Suprapubic skin (tissue), 4 donors: ENCODE data around the gene MED10.

Source experiments
- POLR2A ChIP-seq, 2 donors: fragments of 450-650 bp; IDR thresholded peaks; one replicate each; pipeline ENCODE4 v1.6.1; 2017; ENCODE audit warnings: antibody characterized with exemption in 2 of 2, mild to moderate bottlenecking in 2 of 2, moderate library complexity in 2 of 2
- POLR2AphosphoS5 ChIP-seq, 3 donors: sonication (generic); formaldehyde crosslinking; IDR thresholded peaks; one replicate each; pipeline ENCODE4 v1.6.1; 2017; ENCODE audit warnings: antibody characterized with exemption in 3 of 3
- TF ChIP-seq, protein P1 (sequence below), 2 donors: fragments of 200-600 bp in 1 of 2; fragments of 450-650 bp in 1 of 2; sonication (generic) in 1 of 2; IDR thresholded peaks; one replicate each; pipeline ENCODE4 v1.5.1; 2016 to 2019; ENCODE audit warnings: antibody characterized with exemption in 2 of 2, mild to moderate bottlenecking in 1 of 2, moderate library complexity in 1 of 2

DNA sequence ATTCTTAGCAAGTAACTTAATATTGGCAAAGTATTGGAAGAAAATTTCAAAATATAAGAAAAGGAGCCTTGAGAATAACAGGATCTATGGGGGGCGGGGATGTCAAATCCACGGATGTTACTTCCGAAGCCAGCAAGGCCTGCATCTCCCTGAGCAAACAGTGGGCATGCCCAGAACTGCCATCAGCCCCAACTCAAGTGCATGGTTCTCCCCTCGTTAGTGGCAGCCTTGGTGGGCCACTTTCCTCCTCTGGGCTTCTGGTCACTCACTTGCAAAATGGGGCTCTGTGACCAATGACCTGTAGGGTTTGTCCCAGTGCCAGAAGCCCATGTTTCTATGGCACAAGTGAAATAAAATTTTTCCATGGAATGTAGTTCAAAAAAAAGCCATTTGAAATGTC lies 27.2 kb upstream of the MED10 start:
- TF ChIP-seq, protein P1, sequence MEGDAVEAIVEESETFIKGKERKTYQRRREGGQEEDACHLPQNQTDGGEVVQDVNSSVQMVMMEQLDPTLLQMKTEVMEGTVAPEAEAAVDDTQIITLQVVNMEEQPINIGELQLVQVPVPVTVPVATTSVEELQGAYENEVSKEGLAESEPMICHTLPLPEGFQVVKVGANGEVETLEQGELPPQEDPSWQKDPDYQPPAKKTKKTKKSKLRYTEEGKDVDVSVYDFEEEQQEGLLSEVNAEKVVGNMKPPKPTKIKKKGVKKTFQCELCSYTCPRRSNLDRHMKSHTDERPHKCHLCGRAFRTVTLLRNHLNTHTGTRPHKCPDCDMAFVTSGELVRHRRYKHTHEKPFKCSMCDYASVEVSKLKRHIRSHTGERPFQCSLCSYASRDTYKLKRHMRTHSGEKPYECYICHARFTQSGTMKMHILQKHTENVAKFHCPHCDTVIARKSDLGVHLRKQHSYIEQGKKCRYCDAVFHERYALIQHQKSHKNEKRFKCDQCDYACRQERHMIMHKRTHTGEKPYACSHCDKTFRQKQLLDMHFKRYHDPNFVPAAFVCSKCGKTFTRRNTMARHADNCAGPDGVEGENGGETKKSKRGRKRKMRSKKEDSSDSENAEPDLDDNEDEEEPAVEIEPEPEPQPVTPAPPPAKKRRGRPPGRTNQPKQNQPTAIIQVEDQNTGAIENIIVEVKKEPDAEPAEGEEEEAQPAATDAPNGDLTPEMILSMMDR (IDR thresholded peaks at IDR 0.05), result no peak
- TF ChIP-seq POLR2AphosphoS5 (IDR thresholded peaks at IDR 0.05) (no peak), POLR2A (IDR thresholded peaks at IDR 0.05) (no peak)
